Endodermal cell (in vitro differentiated cells): ENCODE data around the gene SPDEF. TPM values are rescaled to one million over a fixed set of nuclear protein-coding genes. Genes with fewer than 3 reads are reported as not detected.

ENCODE experiments used
- DNase-seq: peaks from one replicate; pipeline ENCODE4 v3.0.0-alpha.2; 2017
- H3K27ac ChIP-seq: 2 replicates; pipeline ENCODE4 v1.5.1; 2013; ENCODE audit warnings: mild to moderate bottlenecking, low read depth, low read length, moderate library complexity
- H3K27me3 ChIP-seq: 2 replicates; pipeline ENCODE4 v1.6.1; 2013; ENCODE audit warnings: mild to moderate bottlenecking, low read length, moderate library complexity; ENCODE audit not compliant: insufficient read depth, control insufficient read depth, poor library complexity, severe bottlenecking
- H3K36me3 ChIP-seq: 2 replicates; pipeline ENCODE4 v1.7.0; 2013; ENCODE audit warnings: mild to moderate bottlenecking, low read length, moderate library complexity; ENCODE audit not compliant: control insufficient read depth, insufficient read depth
- H3K4me1 ChIP-seq: one replicate; pipeline ENCODE4 v1.7.0; 2013; ENCODE audit warnings: low read length; ENCODE audit not compliant: control insufficient read depth, insufficient read depth
- H3K4me3 ChIP-seq: 2 replicates; pipeline ENCODE4 v1.5.1; 2013; ENCODE audit warnings: mild to moderate bottlenecking, low read length, moderate library complexity
- H3K9ac ChIP-seq: 2 replicates; pipeline ENCODE4 v1.6.1; 2013; ENCODE audit warnings: mild to moderate bottlenecking, low read length, moderate library complexity; ENCODE audit not compliant: poor library complexity, severe bottlenecking; ENCODE audit errors: extremely low read depth
- H3K9me3 ChIP-seq: 2 replicates; pipeline ENCODE4 v1.6.1; 2013; ENCODE audit warnings: mild to moderate bottlenecking, low read length, moderate library complexity; ENCODE audit not compliant: control insufficient read depth
- H3K27ac Mint-ChIP-seq: 2 replicates; pipeline ENCODE4 v1.8.0; 2020; ENCODE audit warnings: mixed read lengths
- H3K27me3 Mint-ChIP-seq: 2 replicates; pipeline ENCODE4 v1.8.0; 2021; ENCODE audit warnings: mild to moderate bottlenecking, mixed read lengths; ENCODE audit not compliant: insufficient read depth
- H3K36me3 Mint-ChIP-seq: 2 replicates; pipeline ENCODE4 v1.8.0; 2020; ENCODE audit warnings: low read depth, mixed read lengths
- H3K4me1 Mint-ChIP-seq: 2 replicates; pipeline ENCODE4 v1.8.0; 2020; ENCODE audit warnings: mixed read lengths
- H3K4me3 Mint-ChIP-seq: 2 replicates; pipeline ENCODE4 v1.8.0; 2020; ENCODE audit warnings: mild to moderate bottlenecking, moderate library complexity, mixed read lengths
- H3K9me3 Mint-ChIP-seq: 2 replicates; pipeline ENCODE4 v1.8.0; 2020; ENCODE audit warnings: mild to moderate bottlenecking, mixed read lengths
- WGBS, 2 experiments: methylation state at CpG; one replicate each; pipeline versions ENCODE4 v1.1.5 to v1.1.7; 2013; ENCODE audit warnings: missing lambda C conversion rate in 2 of 2, mixed read lengths in 1 of 2; ENCODE audit not compliant: insufficient coverage in 1 of 2, insufficient read length in 1 of 2; 5-methylcytosine and 5-hydroxymethylcytosine counted together
- total RNA-seq, 2 donors: library from RNA; stranded (reverse); fragmentation: NEBNext Ultra II Directional in 1 of 2; extraction: Animal tissue kit (Norgen Biotek cat#: 25700) in 1 of 2; gene quantifications; 2 replicates in 1 of 2; 3 replicates in 1 of 2; pipeline ENCODE4 v1.2.1, GENCODE V29; 2021
- TF ChIP-seq, protein P1 (sequence below): fragments of 200-600 bp; sonication (generic); conservative IDR thresholded peaks from 2 replicates; pipeline ENCODE4 v1.5.0; 2021; ENCODE audit warnings: antibody characterized with exemption, mild to moderate bottlenecking

Gene SPDEF
- total RNA-seq, 2 donors from 2014 or later = 1.1 to 2.6 TPM

DNA sequence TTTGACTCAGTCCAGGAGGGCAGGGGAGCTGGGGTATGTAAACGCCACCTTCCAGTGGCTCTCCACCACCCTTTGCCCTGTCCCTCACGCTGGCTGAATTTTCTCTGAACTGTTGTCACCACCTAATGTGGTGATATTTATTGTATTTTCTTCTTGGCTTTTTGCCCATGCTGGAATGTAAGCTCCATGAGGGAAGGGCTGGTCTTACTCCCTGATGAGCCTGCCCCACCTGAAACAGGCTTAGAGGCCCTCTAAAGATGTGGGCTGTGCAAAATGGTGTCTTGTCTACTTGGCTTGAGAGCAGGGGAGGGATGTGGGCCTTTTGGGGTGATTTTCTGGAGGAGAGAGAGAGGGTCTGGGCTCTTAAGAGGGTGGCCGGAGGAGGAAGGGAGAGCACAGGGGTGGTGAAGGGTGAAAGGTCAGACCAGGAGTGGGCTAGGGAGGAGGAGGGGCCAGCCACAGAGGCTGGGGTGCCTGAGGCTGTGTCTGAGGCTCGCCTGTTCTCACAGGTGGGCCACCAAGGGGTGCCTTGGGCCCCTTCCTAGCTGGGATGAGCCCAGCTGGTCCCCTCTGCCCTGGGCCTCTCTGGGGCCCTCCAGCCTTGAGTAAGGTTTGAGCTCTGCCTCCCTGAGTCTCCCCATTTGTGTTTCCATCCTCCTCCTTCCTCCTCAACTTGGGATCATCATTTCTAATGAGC is 37.3 kb downstream of the SPDEF start:
- no peaks in the 10 kb centered on the region for H3K36me3 ChIP-seq
- no peak overlapping the region for H3K4me3 Mint-ChIP-seq
- no peak overlapping the region for H3K27ac ChIP-seq
- no peaks in the 10 kb centered on the region for H3K36me3 Mint-ChIP-seq
- H3K9me3 ChIP-seq = no peaks in the 10 kb centered on the region
- peaks cover 29% of the 10 kb centered on the region for H3K27me3 ChIP-seq
- H3K9ac ChIP-seq = no peak overlapping the region
- H3K4me1 ChIP-seq = peaks cover 8% of the 10 kb centered on the region
- peaks cover 41% of the 10 kb centered on the region for H3K27me3 Mint-ChIP-seq
- peak; percentile 27 for DNase-seq
- no peak overlapping the region for H3K27ac Mint-ChIP-seq
- TF ChIP-seq, protein P1, sequence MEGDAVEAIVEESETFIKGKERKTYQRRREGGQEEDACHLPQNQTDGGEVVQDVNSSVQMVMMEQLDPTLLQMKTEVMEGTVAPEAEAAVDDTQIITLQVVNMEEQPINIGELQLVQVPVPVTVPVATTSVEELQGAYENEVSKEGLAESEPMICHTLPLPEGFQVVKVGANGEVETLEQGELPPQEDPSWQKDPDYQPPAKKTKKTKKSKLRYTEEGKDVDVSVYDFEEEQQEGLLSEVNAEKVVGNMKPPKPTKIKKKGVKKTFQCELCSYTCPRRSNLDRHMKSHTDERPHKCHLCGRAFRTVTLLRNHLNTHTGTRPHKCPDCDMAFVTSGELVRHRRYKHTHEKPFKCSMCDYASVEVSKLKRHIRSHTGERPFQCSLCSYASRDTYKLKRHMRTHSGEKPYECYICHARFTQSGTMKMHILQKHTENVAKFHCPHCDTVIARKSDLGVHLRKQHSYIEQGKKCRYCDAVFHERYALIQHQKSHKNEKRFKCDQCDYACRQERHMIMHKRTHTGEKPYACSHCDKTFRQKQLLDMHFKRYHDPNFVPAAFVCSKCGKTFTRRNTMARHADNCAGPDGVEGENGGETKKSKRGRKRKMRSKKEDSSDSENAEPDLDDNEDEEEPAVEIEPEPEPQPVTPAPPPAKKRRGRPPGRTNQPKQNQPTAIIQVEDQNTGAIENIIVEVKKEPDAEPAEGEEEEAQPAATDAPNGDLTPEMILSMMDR = no peak
- peaks cover 19% of the 10 kb centered on the region for H3K4me1 Mint-ChIP-seq
- WGBS, 2 experiments = 92% methylated on average over 4 of the region's 4 CpGs; no CpG with 5 or more reads in 1 of the 2 experiments
- no peaks in the 10 kb centered on the region for H3K9me3 Mint-ChIP-seq
- no peak overlapping the region for H3K4me3 ChIP-seq

DNA sequence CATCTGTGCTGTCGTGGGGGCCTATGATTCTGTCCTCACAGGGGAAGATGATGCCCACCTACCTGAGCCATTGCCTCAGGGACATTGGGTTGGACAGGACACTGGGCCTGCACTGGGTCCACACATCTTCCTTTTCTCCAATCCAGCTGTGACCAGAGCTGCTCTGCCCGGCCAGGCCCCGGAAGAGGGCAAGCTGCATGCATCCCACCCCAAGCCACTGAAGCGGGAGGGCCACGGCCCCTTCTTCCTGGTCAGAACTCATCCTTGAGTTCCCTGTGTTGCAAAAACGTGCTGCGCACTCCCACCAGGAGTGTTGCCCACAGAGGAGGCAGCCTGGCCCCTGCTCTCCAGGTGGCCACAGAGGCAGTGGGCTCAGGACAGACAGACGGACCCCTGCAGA is 38.2 kb downstream of the SPDEF start:
- Histone ChIP-seq H3K27me3 (peaks cover 32% of the 10 kb centered on the region), H3K4me1 (peaks cover 15% of the 10 kb centered on the region), H3K4me3 (no peak overlapping the region), H3K9me3 (no peaks in the 10 kb centered on the region), H3K9ac (no peak overlapping the region), H3K27ac (no peak overlapping the region), H3K36me3 (no peaks in the 10 kb centered on the region)
- H3K36me3 Mint-ChIP-seq = no peaks in the 10 kb centered on the region
- peaks cover 48% of the 10 kb centered on the region for H3K27me3 Mint-ChIP-seq
- H3K4me1 Mint-ChIP-seq = peaks cover 27% of the 10 kb centered on the region
- H3K27ac Mint-ChIP-seq = no peak overlapping the region
- TF ChIP-seq, protein P1 = no peak
- 83 to 84% methylated on average over 7 to 8 of the region's 8 CpGs for WGBS, 2 experiments
- H3K4me3 Mint-ChIP-seq = no peak overlapping the region
- H3K9me3 Mint-ChIP-seq = no peaks in the 10 kb centered on the region
- peak; percentile 37 for DNase-seq

DNA sequence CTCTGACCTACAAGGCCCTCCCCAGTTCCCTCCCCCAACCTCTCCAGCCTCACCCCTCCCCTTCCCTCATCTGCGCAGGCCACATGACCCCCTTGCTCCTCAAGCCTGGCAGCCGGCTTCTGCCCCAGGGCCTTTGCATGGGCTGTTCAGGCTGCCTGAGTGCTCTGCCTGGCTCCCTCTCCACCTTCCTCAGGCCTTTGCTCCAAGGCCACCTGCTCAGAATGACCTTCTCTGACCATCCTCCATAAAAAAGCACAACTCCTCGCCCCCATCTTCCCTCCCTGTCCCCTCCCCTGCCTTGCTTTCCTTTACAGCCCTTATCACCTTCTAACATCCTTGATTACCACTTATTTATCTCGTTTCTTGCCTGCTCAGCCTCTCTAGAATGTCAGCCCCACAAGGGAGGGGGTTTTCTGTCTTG is 38.7 kb downstream of the SPDEF start:
- Histone ChIP-seq H3K27me3 (peaks cover 37% of the 10 kb centered on the region), H3K4me1 (peaks cover 20% of the 10 kb centered on the region), H3K9ac (no peak overlapping the region), H3K9me3 (no peaks in the 10 kb centered on the region), H3K36me3 (no peaks in the 10 kb centered on the region), H3K27ac (no peak overlapping the region), H3K4me3 (no peak overlapping the region)
- Mint-ChIP-seq H3K27me3 (peaks cover 53% of the 10 kb centered on the region), H3K4me3 (no peak overlapping the region), H3K4me1 (peaks cover 32% of the 10 kb centered on the region), H3K9me3 (no peaks in the 10 kb centered on the region), H3K27ac (no peak overlapping the region), H3K36me3 (no peaks in the 10 kb centered on the region)
- WGBS, 2 experiments = 81 to 86% methylated on average over 3 to 4 of the region's 4 CpGs
- TF ChIP-seq, protein P1 = no peak
- DNase-seq = peak; percentile 42
